SK-N-SH (cell line): ENCODE measurements around the gene POU4F3.

Experiments used
- CHD2 ChIP-seq: fragments of 150-350 bp; IDR thresholded peaks from 2 replicates; pipeline ENCODE4 v1.6.1; 2018; ENCODE audit warnings: low read length; ENCODE audit not compliant: partially characterized antibody
- EP300 ChIP-seq, 2 experiments: IDR thresholded peaks; 2 replicates each; pipeline versions ENCODE4 v1.4.0 to v1.6.1; 2012; ENCODE audit warnings: borderline replicate concordance in 1 of 2, low read depth in 1 of 2, low read length in 1 of 2
- MEF2A ChIP-seq: IDR thresholded peaks from 2 replicates; pipeline ENCODE4 v1.4.0; 2012; ENCODE audit warnings: low read depth, borderline replicate concordance
- POLR2AphosphoS5 ChIP-seq: IDR thresholded peaks from 2 replicates; pipeline ENCODE4 v1.6.1; 2012; ENCODE audit warnings: low read depth, low read length
- RFX5 ChIP-seq: IDR thresholded peaks from 2 replicates; pipeline ENCODE4 v1.6.1; 2012; ENCODE audit warnings: mild to moderate bottlenecking, improper control_type of control experiment, low read length
- TAF1 ChIP-seq: IDR thresholded peaks from 2 replicates; pipeline ENCODE4 v1.6.1; 2012; ENCODE audit warnings: low read depth, mild to moderate bottlenecking, low read length, moderate library complexity, borderline replicate concordance
- YY1 ChIP-seq: IDR thresholded peaks from 2 replicates; pipeline ENCODE4 v1.4.0; 2012; ENCODE audit warnings: low read depth, mild to moderate bottlenecking
- TF ChIP-seq, protein P1 (sequence below): IDR thresholded peaks from 2 replicates; pipeline ENCODE4 v1.4.0; 2012; ENCODE audit warnings: low read depth
- TF ChIP-seq, protein P2 (sequence below): fragments of 200-600 bp; sonication (generic); IDR thresholded peaks from 2 replicates; pipeline ENCODE4 v1.6.1; 2017; ENCODE audit warnings: antibody characterized with exemption, mild to moderate bottlenecking, moderate library complexity

DNA sequence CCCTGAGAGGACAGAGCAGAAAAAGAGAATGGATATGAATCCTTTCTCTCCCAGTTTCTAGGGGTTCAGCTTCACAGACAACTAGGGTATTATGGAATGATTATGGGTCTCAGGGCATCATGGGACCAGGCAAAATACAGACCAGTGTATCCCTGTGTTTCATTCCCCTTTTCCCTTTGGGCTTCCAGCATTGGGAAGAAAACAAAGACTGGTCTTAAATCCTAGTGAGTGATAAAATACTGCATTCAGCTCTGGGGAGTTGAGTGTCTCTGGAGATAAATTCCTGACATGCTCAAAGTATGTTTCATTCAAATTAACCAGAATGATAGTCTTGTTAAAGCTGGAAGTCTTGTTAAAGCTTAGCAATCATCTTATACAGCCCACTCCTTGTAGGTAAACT lies 2.4 kb upstream of the POU4F3 start:
- no peak for TF ChIP-seq RFX5
- TF ChIP-seq, protein P1, sequence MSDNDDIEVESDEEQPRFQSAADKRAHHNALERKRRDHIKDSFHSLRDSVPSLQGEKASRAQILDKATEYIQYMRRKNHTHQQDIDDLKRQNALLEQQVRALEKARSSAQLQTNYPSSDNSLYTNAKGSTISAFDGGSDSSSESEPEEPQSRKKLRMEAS = no peak
- TF ChIP-seq, protein P2, sequence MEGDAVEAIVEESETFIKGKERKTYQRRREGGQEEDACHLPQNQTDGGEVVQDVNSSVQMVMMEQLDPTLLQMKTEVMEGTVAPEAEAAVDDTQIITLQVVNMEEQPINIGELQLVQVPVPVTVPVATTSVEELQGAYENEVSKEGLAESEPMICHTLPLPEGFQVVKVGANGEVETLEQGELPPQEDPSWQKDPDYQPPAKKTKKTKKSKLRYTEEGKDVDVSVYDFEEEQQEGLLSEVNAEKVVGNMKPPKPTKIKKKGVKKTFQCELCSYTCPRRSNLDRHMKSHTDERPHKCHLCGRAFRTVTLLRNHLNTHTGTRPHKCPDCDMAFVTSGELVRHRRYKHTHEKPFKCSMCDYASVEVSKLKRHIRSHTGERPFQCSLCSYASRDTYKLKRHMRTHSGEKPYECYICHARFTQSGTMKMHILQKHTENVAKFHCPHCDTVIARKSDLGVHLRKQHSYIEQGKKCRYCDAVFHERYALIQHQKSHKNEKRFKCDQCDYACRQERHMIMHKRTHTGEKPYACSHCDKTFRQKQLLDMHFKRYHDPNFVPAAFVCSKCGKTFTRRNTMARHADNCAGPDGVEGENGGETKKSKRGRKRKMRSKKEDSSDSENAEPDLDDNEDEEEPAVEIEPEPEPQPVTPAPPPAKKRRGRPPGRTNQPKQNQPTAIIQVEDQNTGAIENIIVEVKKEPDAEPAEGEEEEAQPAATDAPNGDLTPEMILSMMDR = no peak
- no peak for TF ChIP-seq MEF2A
- no peak for TF ChIP-seq CHD2
- TF ChIP-seq EP300 (IDR thresholded peaks at IDR 0.05; ENCODE audit: borderline replicate concordance in 1 of 2, low read depth in 1 of 2, low read length in 1 of 2) = no peak
- no peak for TF ChIP-seq YY1
- TF ChIP-seq POLR2AphosphoS5 = no peak
- no peak for TF ChIP-seq TAF1
